Mesothelial cell of epicardium (in vitro differentiated cells): Measurements from ENCODE around the gene ARFIP2. TPM values are rescaled to one million over a fixed set of nuclear protein-coding genes. Genes with fewer than 3 reads are reported as not detected.
"Not testable (repeated sequence)": the region's sequence is repeated elsewhere in the genome, so short reads cannot be mapped to it uniquely, and the experiment has no call there.

Experiments
- DNase-seq, 2 experiments: peaks; one replicate each; pipeline ENCODE4 v3.0.0; 2021; ENCODE audit warnings: low spot score in 2 of 2; ENCODE audit not compliant: unreplicated experiment in 2 of 2
- H3K27ac Mint-ChIP-seq: 2 replicates; pipeline ENCODE4 v1.8.0; 2021; ENCODE audit warnings: mixed read lengths
- H3K27me3 Mint-ChIP-seq: 2 replicates; pipeline ENCODE4 v1.8.0; 2021; ENCODE audit warnings: low read depth, mixed read lengths
- H3K36me3 Mint-ChIP-seq: 2 replicates; pipeline ENCODE4 v1.8.0; 2021; ENCODE audit warnings: mixed read lengths
- H3K4me1 Mint-ChIP-seq: 2 replicates; pipeline ENCODE4 v1.8.0; 2021; ENCODE audit warnings: mixed read lengths
- H3K4me3 Mint-ChIP-seq: 2 replicates; pipeline ENCODE4 v1.8.0; 2021; ENCODE audit warnings: mild to moderate bottlenecking, moderate library complexity, mixed read lengths
- H3K9me3 Mint-ChIP-seq: 2 replicates; pipeline ENCODE4 v1.8.0; 2021; ENCODE audit warnings: mixed read lengths
- CTCF ChIP-seq: fragments of 200-600 bp; sonication (generic); IDR thresholded peaks from one replicate; pipeline ENCODE4 v1.5.0; 2021; ENCODE audit warnings: antibody characterized with exemption; ENCODE audit not compliant: unreplicated experiment
- total RNA-seq: library from RNA; stranded (reverse); gene quantifications from 3 replicates; pipeline ENCODE4 v1.2.1, GENCODE V29; 2021

ARFIP2 gene
- total RNA-seq: 72.2 to 73.1 TPM (median 72.3 TPM) in 3 replicates

GRCh38 chr11:6481012-6481923 is at the start of gene ARFIP2, which contains the start of gene TIMM10B:
TSS of gene ARFIP2 (minus strand) at chr11:6481331. CDS start at chr11:6480421, 910 bp downstream.
TSS of gene TIMM10B (plus strand) at chr11:6481501. CDS start at chr11:6481517, 16 bp downstream.
- peak; percentile 91 to 95 for DNase-seq
- no peaks in the 10 kb centered on the region for H3K9me3 Mint-ChIP-seq
- H3K36me3 Mint-ChIP-seq: peaks cover 21% of the 10 kb centered on the region
- no peaks in the 10 kb centered on the region for H3K27me3 Mint-ChIP-seq
- H3K4me3 Mint-ChIP-seq: peak within 1 kb of the TSS; percentile 92
- TF ChIP-seq CTCF: no peak
- peak within 1 kb of the TSS; percentile 99 for H3K27ac Mint-ChIP-seq
- H3K4me1 Mint-ChIP-seq: peaks cover 37% of the 10 kb centered on the region

GRCh38 chr11:6530848-6531247 is 49.7 kb upstream of the ARFIP2 start:
- no peak for TF ChIP-seq CTCF
- Mint-ChIP-seq H3K36me3 (no peaks in the 10 kb centered on the region), H3K9me3 (no peaks in the 10 kb centered on the region)

GRCh38 chr11:6529266-6529665 is 48.1 kb upstream of the ARFIP2 start:
- no peak overlapping the region for H3K4me3 Mint-ChIP-seq
- no peak for TF ChIP-seq CTCF
- H3K4me1 Mint-ChIP-seq: no peaks in the 10 kb centered on the region
- no peaks in the 10 kb centered on the region for H3K27me3 Mint-ChIP-seq
- H3K9me3 Mint-ChIP-seq: no peaks in the 10 kb centered on the region
- no peaks in the 10 kb centered on the region for H3K36me3 Mint-ChIP-seq
- no peak overlapping the region for H3K27ac Mint-ChIP-seq
- DNase-seq: no peak

More at GRCh38 chr11:6530848-6531247, 49.7 kb upstream of the ARFIP2 start:
- DNase-seq: no peak
- Mint-ChIP-seq H3K27ac (no peak overlapping the region), H3K4me3 (no peak overlapping the region), H3K4me1 (peaks cover 1% of the 10 kb centered on the region), H3K27me3 (no peaks in the 10 kb centered on the region)

- Mint-ChIP-seq H3K27me3 (no peaks in the 10 kb centered on the region), H3K27ac (no peak overlapping the region), H3K36me3 (peaks cover 3% of the 10 kb centered on the region), H3K4me1 (no peaks in the 10 kb centered on the region), H3K9me3 (no peaks in the 10 kb centered on the region), H3K4me3 (no peak overlapping the region)
- DNase-seq: no peak
- TF ChIP-seq CTCF: no peak
Observed at GRCh38 chr11:6526411-6527135, 45.4 kb upstream of the ARFIP2 start.

- TF ChIP-seq CTCF: no peak
- Mint-ChIP-seq H3K27me3 (no peaks in the 10 kb centered on the region), H3K36me3 (peaks cover 11% of the 10 kb centered on the region), H3K9me3 (no peaks in the 10 kb centered on the region), H3K4me3 (no peak overlapping the region), H3K4me1 (no peaks in the 10 kb centered on the region), H3K27ac (no peak overlapping the region)
- DNase-seq: no peak
Observed at GRCh38 chr11:6523253-6523652, 42.1 kb upstream of the ARFIP2 start.

GRCh38 chr11:6521946-6522345 is 40.8 kb upstream of the ARFIP2 start:
- not testable (repeated sequence) for H3K27ac Mint-ChIP-seq, H3K27me3 Mint-ChIP-seq, H3K4me3 Mint-ChIP-seq, H3K9me3 Mint-ChIP-seq, DNase-seq, H3K4me1 Mint-ChIP-seq
- H3K36me3 Mint-ChIP-seq: peaks cover 22% of the 10 kb centered on the region
